H9 (cell line): ENCODE results near the gene B3GAT3. TPM values are rescaled to one million over a fixed set of nuclear protein-coding genes. Genes with fewer than 3 reads are reported as not detected.
A peak's percentile ranks its signal among the peaks of the same experiment; 100 is the strongest.

Experiments used
- DNase-seq: peaks from one replicate; pipeline ENCODE4 v3.0.0-alpha.2; 2017
- H2AFZ ChIP-seq: one replicate; pipeline ENCODE4 v1.6.1; 2013; ENCODE audit warnings: mild to moderate bottlenecking, low read length, control low read depth, moderate library complexity
- H2AK5ac ChIP-seq: 2 replicates; pipeline ENCODE4 v1.6.1; 2013; ENCODE audit warnings: low read length, control low read depth, mixed read lengths; ENCODE audit not compliant: insufficient read length
- H2BK120ac ChIP-seq: one replicate; pipeline ENCODE4 v1.6.1; 2013; ENCODE audit warnings: low read depth, mild to moderate bottlenecking, low read length, control low read depth, inconsistent platforms; ENCODE audit not compliant: poor library complexity, severe bottlenecking
- H2BK12ac ChIP-seq: 2 replicates; pipeline ENCODE4 v1.6.1; 2013; ENCODE audit warnings: low read length, control low read depth, mixed read lengths, low read depth; ENCODE audit not compliant: insufficient read length
- H2BK15ac ChIP-seq: 2 replicates; pipeline ENCODE4 v1.6.1; 2013; ENCODE audit warnings: low read depth, low read length, control low read depth
- H2BK20ac ChIP-seq: one replicate; pipeline ENCODE4 v1.6.1; 2013; ENCODE audit warnings: low read depth, mild to moderate bottlenecking, low read length, control low read depth, inconsistent platforms; ENCODE audit not compliant: poor library complexity, severe bottlenecking
- H2BK5ac ChIP-seq: 2 replicates; pipeline ENCODE4 v1.6.1; 2013; ENCODE audit warnings: low read length, control low read depth, mixed read lengths; ENCODE audit not compliant: insufficient read length
- H3K14ac ChIP-seq: 2 replicates; pipeline ENCODE4 v1.6.1; 2013; ENCODE audit warnings: low read length, control low read depth; ENCODE audit not compliant: insufficient read depth
- H3K18ac ChIP-seq: 2 replicates; pipeline ENCODE4 v1.6.1; 2013; ENCODE audit warnings: low read depth, mild to moderate bottlenecking, mixed read lengths, low read length, control low read depth; ENCODE audit not compliant: insufficient read length
- H3K23ac ChIP-seq: 2 replicates; pipeline ENCODE4 v1.6.1; 2013; ENCODE audit warnings: low read length, control low read depth, mixed read lengths, low read depth; ENCODE audit not compliant: insufficient read length
- H3K23me2 ChIP-seq: 2 replicates; pipeline ENCODE4 v1.6.1; 2013; ENCODE audit warnings: low read depth, mild to moderate bottlenecking, mixed read lengths, low read length, control low read depth; ENCODE audit not compliant: insufficient read length, poor library complexity, severe bottlenecking
- H3K27ac ChIP-seq: 2 replicates; pipeline ENCODE4 v1.5.1; 2013; ENCODE audit warnings: low read length, control low read depth, mixed read lengths, low read depth; ENCODE audit not compliant: insufficient read length
- H3K27me3 ChIP-seq: 2 replicates; pipeline ENCODE4 v1.6.1; 2013; ENCODE audit warnings: low read length, control low read depth, inconsistent platforms; ENCODE audit not compliant: insufficient read depth
- H3K4ac ChIP-seq: 2 replicates; pipeline ENCODE4 v1.6.1; 2013; ENCODE audit warnings: low read depth, mild to moderate bottlenecking, control low read depth, inconsistent platforms, low read length, moderate library complexity
- H3K4me1 ChIP-seq: 2 replicates; pipeline ENCODE4 v1.6.1; 2013; ENCODE audit warnings: low read length, control low read depth, inconsistent platforms; ENCODE audit not compliant: insufficient read depth
- H3K4me2 ChIP-seq: 2 replicates; pipeline ENCODE4 v1.6.1; 2013; ENCODE audit warnings: low read length, control low read depth, mixed read lengths; ENCODE audit not compliant: insufficient read length, insufficient read depth
- H3K56ac ChIP-seq: 2 replicates; pipeline ENCODE4 v1.6.1; 2013; ENCODE audit warnings: low read depth, mild to moderate bottlenecking, mixed read lengths, low read length, control low read depth; ENCODE audit not compliant: insufficient read length
- H3K79me1 ChIP-seq: 2 replicates; pipeline ENCODE4 v1.6.1; 2013; ENCODE audit warnings: low read depth, mild to moderate bottlenecking, moderate library complexity, low read length, control low read depth, inconsistent platforms; ENCODE audit not compliant: insufficient read depth, poor library complexity, severe bottlenecking
- H3K79me2 ChIP-seq: 2 replicates; pipeline ENCODE4 v1.6.1; 2013; ENCODE audit warnings: low read length, control low read depth, inconsistent platforms; ENCODE audit not compliant: insufficient read depth
- H3K9ac ChIP-seq: 2 replicates; pipeline ENCODE4 v1.6.1; 2013; ENCODE audit warnings: low read length, control low read depth, mixed read lengths; ENCODE audit not compliant: insufficient read length; ENCODE audit errors: extremely low read depth
- H3K9me3 ChIP-seq: one replicate; pipeline ENCODE4 v1.6.1; 2013; ENCODE audit warnings: low read depth, low read length, inconsistent platforms; ENCODE audit not compliant: control insufficient read depth
- H3T11ph ChIP-seq: one replicate; pipeline ENCODE4 v1.6.1; 2013; ENCODE audit warnings: mild to moderate bottlenecking, low read length, control low read depth, inconsistent platforms
- H4K20me1 ChIP-seq: one replicate; pipeline ENCODE4 v1.6.1; 2013; ENCODE audit not compliant: control insufficient read depth, insufficient read length, insufficient read depth
- H4K5ac ChIP-seq: 2 replicates; pipeline ENCODE4 v1.6.1; 2013; ENCODE audit warnings: low read depth, mild to moderate bottlenecking, mixed read lengths, low read length, control low read depth; ENCODE audit not compliant: insufficient read length
- H4K8ac ChIP-seq: replicated peaks from 2 replicates; pipeline ENCODE4 v1.6.1; 2013; ENCODE audit warnings: low read length, control low read depth, mixed read lengths, low read depth; ENCODE audit not compliant: insufficient read length
- H4K91ac ChIP-seq: 2 replicates; pipeline ENCODE4 v1.6.1; 2013; ENCODE audit warnings: low read depth, mild to moderate bottlenecking, moderate library complexity, mixed read lengths, low read length, control low read depth; ENCODE audit not compliant: insufficient read length
- H3K27ac Mint-ChIP-seq, 3 experiments: 2 replicates in 2 of 3; 3 replicates in 1 of 3; pipeline ENCODE4 v1.8.0; 2020 to 2021; ENCODE audit warnings: mixed read lengths in 3 of 3, mild to moderate bottlenecking in 1 of 3, moderate library complexity in 1 of 3
- H3K27me3 Mint-ChIP-seq: 2 replicates; pipeline ENCODE4 v1.8.0; 2021; ENCODE audit warnings: low read depth, mild to moderate bottlenecking, moderate library complexity, mixed read lengths
- H3K36me3 Mint-ChIP-seq, 3 experiments: 2 replicates in 2 of 3; 3 replicates in 1 of 3; pipeline ENCODE4 v1.8.0; 2020 to 2021; ENCODE audit warnings: low read depth in 3 of 3, mixed read lengths in 3 of 3; ENCODE audit not compliant: insufficient read depth in 1 of 3
- H3K4me1 Mint-ChIP-seq, 2 experiments: 2 replicates each; pipeline ENCODE4 v1.8.0; 2020; ENCODE audit warnings: mixed read lengths in 2 of 2
- H3K4me3 Mint-ChIP-seq, 2 experiments: 2 replicates in 1 of 2; 3 replicates in 1 of 2; pipeline ENCODE4 v1.8.0; 2020 to 2021; ENCODE audit warnings: mild to moderate bottlenecking in 2 of 2, mixed read lengths in 2 of 2, moderate library complexity in 1 of 2
- H3K9me3 Mint-ChIP-seq, 2 experiments: 2 replicates in 1 of 2; 3 replicates in 1 of 2; pipeline ENCODE4 v1.8.0; 2020; ENCODE audit warnings: mild to moderate bottlenecking in 2 of 2, mixed read lengths in 2 of 2, moderate library complexity in 1 of 2
- WGBS: extraction: QIAGEN DNeasy Blood & Tissue Kit; methylation state at CpG from one replicate; pipeline ENCODE4 v1.1.7; 2013; ENCODE audit warnings: missing lambda C conversion rate, low lambda C conversion rate, mixed read lengths; ENCODE audit not compliant: insufficient read length; ENCODE audit errors: extremely low coverage; 5-methylcytosine and 5-hydroxymethylcytosine counted together
- total RNA-seq: library from RNA; stranded (reverse); gene quantifications from 2 replicates; pipeline ENCODE4 v1.2.1, GENCODE V29; 2021
- TF ChIP-seq, protein P1 (sequence below): fragments of 200-600 bp; sonication (generic); conservative IDR thresholded peaks from 3 replicates; pipeline ENCODE4 v1.8.0; 2021; ENCODE audit warnings: antibody characterized with exemption, mild to moderate bottlenecking

The B3GAT3 gene
- total RNA-seq, 1 experiment from 2014 or later: 30.8 TPM

DNA sequence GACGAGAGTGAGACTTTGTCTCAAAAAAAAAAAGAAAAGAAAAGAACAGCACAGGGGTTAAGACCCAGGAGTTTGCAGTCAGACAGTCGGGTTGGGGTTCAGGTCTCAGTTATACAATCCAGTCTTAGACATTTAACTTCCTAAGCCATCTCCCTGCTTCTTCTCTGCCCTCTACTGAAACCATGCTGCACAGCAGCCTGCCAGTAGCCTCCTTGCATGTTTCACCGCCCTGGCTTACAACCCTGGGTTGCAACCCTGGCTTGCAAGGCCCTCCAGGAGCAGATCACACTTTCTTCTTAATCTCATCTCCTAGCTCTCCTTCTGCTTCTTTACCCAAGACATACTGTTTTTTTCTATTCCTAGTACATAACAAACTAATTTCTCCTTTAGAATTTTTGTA, 5.9 kb upstream of the B3GAT3 start:
- H4K8ac ChIP-seq: no peak overlapping the region
- H3K9me3 Mint-ChIP-seq: no peaks in the 10 kb centered on the region
- no peak overlapping the region for H2AK5ac ChIP-seq
- H3K4ac ChIP-seq: no peak overlapping the region
- no peak overlapping the region for H3K9ac ChIP-seq
- no peak overlapping the region; a peak in 1 of 5 replicates for H3K4me3 Mint-ChIP-seq
- no peak overlapping the region for H2BK20ac ChIP-seq
- TF ChIP-seq, protein P1, sequence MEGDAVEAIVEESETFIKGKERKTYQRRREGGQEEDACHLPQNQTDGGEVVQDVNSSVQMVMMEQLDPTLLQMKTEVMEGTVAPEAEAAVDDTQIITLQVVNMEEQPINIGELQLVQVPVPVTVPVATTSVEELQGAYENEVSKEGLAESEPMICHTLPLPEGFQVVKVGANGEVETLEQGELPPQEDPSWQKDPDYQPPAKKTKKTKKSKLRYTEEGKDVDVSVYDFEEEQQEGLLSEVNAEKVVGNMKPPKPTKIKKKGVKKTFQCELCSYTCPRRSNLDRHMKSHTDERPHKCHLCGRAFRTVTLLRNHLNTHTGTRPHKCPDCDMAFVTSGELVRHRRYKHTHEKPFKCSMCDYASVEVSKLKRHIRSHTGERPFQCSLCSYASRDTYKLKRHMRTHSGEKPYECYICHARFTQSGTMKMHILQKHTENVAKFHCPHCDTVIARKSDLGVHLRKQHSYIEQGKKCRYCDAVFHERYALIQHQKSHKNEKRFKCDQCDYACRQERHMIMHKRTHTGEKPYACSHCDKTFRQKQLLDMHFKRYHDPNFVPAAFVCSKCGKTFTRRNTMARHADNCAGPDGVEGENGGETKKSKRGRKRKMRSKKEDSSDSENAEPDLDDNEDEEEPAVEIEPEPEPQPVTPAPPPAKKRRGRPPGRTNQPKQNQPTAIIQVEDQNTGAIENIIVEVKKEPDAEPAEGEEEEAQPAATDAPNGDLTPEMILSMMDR: 0 out of 3 replicates have a peak, but pooled peaks have one; percentile 12
- DNase-seq: no peak
- H3K23ac ChIP-seq: no peak overlapping the region
- no peak overlapping the region for H3K27ac ChIP-seq
- H3K18ac ChIP-seq: no peak overlapping the region
- peak overlapping the region in 1 of 3 experiments; percentile 66; a peak in 1 of 7 replicates for H3K27ac Mint-ChIP-seq
- no peak overlapping the region for H2BK120ac ChIP-seq
- H3K79me2 ChIP-seq: no peaks in the 10 kb centered on the region
- H4K20me1 ChIP-seq: peaks cover 2% of the 10 kb centered on the region
- H4K91ac ChIP-seq: no peak overlapping the region
- H3K56ac ChIP-seq: no peak overlapping the region
- H3T11ph ChIP-seq: no peak overlapping the region
- H2AFZ ChIP-seq: no peak overlapping the region
- no peak overlapping the region for H2BK12ac ChIP-seq
- no peaks in the 10 kb centered on the region for H3K4me1 ChIP-seq
- no peak overlapping the region for H3K14ac ChIP-seq
- H2BK15ac ChIP-seq: no peak overlapping the region
- no peaks in the 10 kb centered on the region for H3K23me2 ChIP-seq
- no peaks in the 10 kb centered on the region for H3K79me1 ChIP-seq
- no CpG with 5 or more reads among the region's 3 CpGs for WGBS
- H3K4me2 ChIP-seq: no peak overlapping the region
- H2BK5ac ChIP-seq: no peak overlapping the region
- no peaks in the 10 kb centered on the region for H3K9me3 ChIP-seq
- no peak overlapping the region for H4K5ac ChIP-seq
- peaks cover 1% of the 10 kb centered on the region; the same call in 1 of the 2 replicates for H3K27me3 Mint-ChIP-seq
- H3K27me3 ChIP-seq: no peaks in the 10 kb centered on the region
- peaks cover 64 to 88% (median 82%) of the 10 kb centered on the region in 3 experiments; a peak in 6 of 7 replicates for H3K36me3 Mint-ChIP-seq
- H3K4me1 Mint-ChIP-seq: no peaks in the 10 kb centered on the region
